ENCODE data around the gene TOX2.

The TOX2 gene

DNA sequence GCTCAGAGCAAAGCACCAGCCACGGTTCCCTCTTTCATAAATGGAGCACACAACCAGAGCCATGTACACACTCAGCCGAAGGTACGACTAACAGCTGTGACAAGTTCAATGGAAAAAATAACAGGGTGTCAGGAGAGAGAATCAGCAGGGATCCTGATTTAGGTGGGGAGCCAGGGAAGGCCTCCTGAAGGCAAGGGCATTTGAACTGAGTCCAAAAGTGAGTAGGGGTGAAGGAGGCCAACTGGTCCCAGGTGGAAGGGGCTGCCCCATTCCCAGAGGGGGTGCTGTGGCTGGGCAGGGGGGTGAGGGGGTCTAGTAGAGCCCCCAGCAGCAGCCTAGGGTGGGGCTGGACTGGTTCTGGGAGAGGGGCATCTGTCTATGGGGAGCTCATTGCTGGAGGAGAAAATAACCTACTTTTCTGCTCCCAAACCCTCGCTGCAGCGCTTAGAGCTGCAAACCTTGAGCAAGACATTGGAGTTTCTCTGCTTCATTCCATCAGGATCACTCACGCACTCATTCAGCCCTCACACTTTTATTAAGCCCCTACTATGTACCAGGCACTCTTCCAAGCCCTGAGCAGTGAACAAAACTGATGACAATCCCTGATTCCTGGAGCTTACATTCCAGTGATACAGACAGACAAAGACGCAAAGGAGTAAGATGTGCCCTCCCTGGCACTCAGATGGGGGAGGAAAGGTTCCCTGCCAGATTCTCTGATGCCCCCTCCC lies 113.5 kb downstream of the TOX2 start:
- in situ Hi-C loops (cut with HindIII; ENCODE audit: low sequenced_read_pairs) = loop anchor here (5.0 kb wide), 1 partner anchor 36 kb away; no protein-coding TSS in a partner anchor
- no peak for DNase-seq (ENCODE audit: low read depth)
- TF ChIP-seq CTCF (IDR thresholded peaks at IDR 0.05; ENCODE audit: low read depth, low read length, missing control alignments) = no peak
- no peak overlapping the region for H3K4me3 ChIP-seq (ENCODE audit: low read depth, low read length)

GRCh38 chr20:44028868-44029847 lies 114.5 kb downstream of the TOX2 start:
- in situ Hi-C loops (cut with HindIII; ENCODE audit: low sequenced_read_pairs) = loop anchor here (5.0 kb wide), 1 partner anchor 37 kb away; no protein-coding TSS in a partner anchor
- TF ChIP-seq CTCF (IDR thresholded peaks at IDR 0.05; ENCODE audit: low read depth, low read length, missing control alignments) = no peak
- no peak for DNase-seq (ENCODE audit: low read depth)
- no peak overlapping the region for H3K4me3 ChIP-seq (ENCODE audit: low read depth, low read length)

DNA sequence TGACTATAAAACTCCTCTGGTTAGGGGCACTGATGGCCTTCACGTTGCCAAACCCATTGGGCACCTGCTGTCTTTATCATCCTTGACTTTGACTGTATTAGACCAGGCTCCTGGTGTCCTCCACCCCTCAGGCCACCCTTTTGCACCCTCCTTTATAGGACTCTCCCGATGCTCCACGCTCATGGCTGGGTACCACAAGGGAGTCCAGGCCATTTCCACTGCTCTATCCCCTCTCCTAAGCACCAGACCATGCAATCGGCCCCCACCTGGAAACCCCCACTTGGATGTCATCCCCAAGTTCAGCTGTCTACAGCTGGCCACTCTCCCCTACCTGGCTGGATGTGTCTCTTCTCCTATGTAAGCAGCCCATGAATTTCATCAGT lies 115.2 kb downstream of the TOX2 start:
- TF ChIP-seq CTCF (IDR thresholded peaks at IDR 0.05; ENCODE audit: low read depth, low read length, missing control alignments) = no peak
- in situ Hi-C loops (cut with HindIII; ENCODE audit: low sequenced_read_pairs) = loop anchor here (5.0 kb wide), 1 partner anchor 38 kb away; no protein-coding TSS in a partner anchor
- no peak for DNase-seq (ENCODE audit: low read depth)
- H3K4me3 ChIP-seq (ENCODE audit: low read depth, low read length) = no peak overlapping the region

GRCh38 chr20:44030394-44030793 lies 115.7 kb downstream of the TOX2 start:
- H3K4me3 ChIP-seq (ENCODE audit: low read depth, low read length) = no peak overlapping the region
- DNase-seq (ENCODE audit: low read depth) = no peak
- in situ Hi-C loops (cut with HindIII; ENCODE audit: low sequenced_read_pairs) = no loop called here
- no peak for TF ChIP-seq CTCF (IDR thresholded peaks at IDR 0.05; ENCODE audit: low read depth, low read length, missing control alignments)

DNA sequence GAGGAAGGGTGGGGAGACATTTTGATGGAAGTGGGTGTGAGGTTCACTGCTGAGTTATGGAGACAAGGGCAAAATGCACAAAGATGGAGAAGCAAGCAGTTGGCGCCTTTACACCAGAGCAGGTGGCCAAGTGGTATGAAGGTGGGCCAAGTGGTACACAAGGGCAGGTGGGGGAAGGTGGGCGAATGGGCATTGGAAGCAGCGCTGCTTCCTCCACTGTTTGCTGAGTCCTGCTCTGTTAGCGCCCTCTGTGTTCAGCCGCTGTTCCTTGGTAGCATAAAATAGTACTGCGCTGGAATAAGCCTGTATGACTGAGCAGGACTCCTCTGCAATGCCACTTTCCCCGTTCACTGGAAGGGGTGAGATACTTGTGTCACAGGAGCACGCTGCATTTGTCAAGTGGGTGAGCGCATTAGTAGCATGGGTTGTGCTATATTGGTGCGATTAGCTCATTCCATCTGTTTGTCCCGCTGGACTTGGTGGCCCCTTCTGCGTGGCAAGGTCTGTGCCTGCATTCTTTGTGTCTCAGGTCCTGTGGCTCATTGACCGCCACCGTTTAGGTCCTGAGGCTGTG lies 116.4 kb downstream of the TOX2 start:
- in situ Hi-C loops (cut with HindIII; ENCODE audit: low sequenced_read_pairs) = no loop called here

More for the DNA sequence above, 116.4 kb downstream of the TOX2 start:
- no peak overlapping the region for H3K4me3 ChIP-seq (ENCODE audit: low read depth, low read length)
- no peak for TF ChIP-seq CTCF (IDR thresholded peaks at IDR 0.05; ENCODE audit: low read depth, low read length, missing control alignments)
- DNase-seq (ENCODE audit: low read depth) = no peak

All from astrocyte of the cerebellum (primary cell).